Breast epithelium (tissue), 4 donors: Measurements from ENCODE around the gene CAMK2A. TPM values are rescaled to one million over a fixed set of nuclear protein-coding genes. Genes with fewer than 3 reads are reported as not detected.

Experiments
- DNase-seq, 2 donors: peaks; one replicate each; pipeline ENCODE4 v3.0.0-alpha.2; 2019; ENCODE audit warnings: low spot score in 2 of 2
- H3K27ac ChIP-seq, 2 donors: fragments of 200-600 bp; sonication (generic) in 1 of 2; one replicate each; pipeline ENCODE4 v1.5.1; 2016 to 2019; ENCODE audit warnings: mild to moderate bottlenecking in 1 of 2
- H3K27me3 ChIP-seq, 2 donors: fragments of 200-600 bp; sonication (generic) in 1 of 2; one replicate each; pipeline versions ENCODE4 v1.5.1 to v1.6.0; 2017 to 2019; ENCODE audit warnings: control low read depth in 1 of 2, mild to moderate bottlenecking in 1 of 2
- H3K36me3 ChIP-seq: fragments of 200-600 bp; one replicate; pipeline ENCODE4 v1.5.1; 2019
- H3K4me1 ChIP-seq, 2 donors: fragments of 200-600 bp; sonication (generic); one replicate each; pipeline ENCODE4 v1.5.1; 2016 to 2019; ENCODE audit warnings: control low read depth in 1 of 2
- H3K4me3 ChIP-seq, 3 donors: fragments of 200-600 bp; sonication (generic); 1 replicate in 2 of 3; 2 replicates in 1 of 3; pipeline ENCODE4 v1.5.1; 2016 to 2019; ENCODE audit warnings: mild to moderate bottlenecking in 3 of 3, moderate library complexity in 2 of 3
- H3K9me3 ChIP-seq, 2 donors: fragments of 200-600 bp; sonication (generic) in 1 of 2; one replicate each; pipeline ENCODE4 v1.5.1; 2016 to 2019; ENCODE audit warnings: control low read depth in 1 of 2
- CTCF ChIP-seq, 3 donors: fragments of 450-650 bp; IDR thresholded peaks; one replicate each; pipeline ENCODE4 v1.5.1; 2016 to 2017; ENCODE audit warnings: antibody characterized with exemption in 3 of 3, mild to moderate bottlenecking in 3 of 3, moderate library complexity in 3 of 3
- POLR2A ChIP-seq: fragments of 450-650 bp; IDR thresholded peaks from one replicate; pipeline ENCODE4 v1.6.1; 2016; ENCODE audit warnings: antibody characterized with exemption, mild to moderate bottlenecking, moderate library complexity
- POLR2AphosphoS5 ChIP-seq, 3 donors: sonication (generic); formaldehyde crosslinking; IDR thresholded peaks; one replicate each; pipeline ENCODE4 v1.6.1; 2017; ENCODE audit warnings: antibody characterized with exemption in 3 of 3
- intact Hi-C: fragments of 100-400 bp; cut with DNase I; formaldehyde crosslinking; loops from one replicate; pipeline ENCODE4 v1.15.1; 2023; ENCODE audit warnings: low total_unique reads
- total RNA-seq, 3 donors: library from RNA; depleted of rRNA; stranded (reverse); fragments of >200 nt; gene quantifications; one replicate each; pipeline ENCODE4 v1.1.0, GENCODE V29; 2016

CAMK2A gene
- total RNA-seq, 3 donors from 2014 or later = under 0.01 TPM; not detected in 2

GRCh38 chr5:150300496-150301169 is 11.1 kb upstream of the CAMK2A start:
- intact Hi-C loops = no loop called here
- Histone ChIP-seq H3K27me3 (peaks cover 0 to 9% of the 10 kb centered on the region in 2 donors), H3K4me1 (no peaks in the 10 kb centered on the region), H3K36me3 (no peaks in the 10 kb centered on the region), H3K27ac (no peak overlapping the region), H3K4me3 (no peak overlapping the region), H3K9me3 (no peaks in the 10 kb centered on the region)
- TF ChIP-seq POLR2AphosphoS5 (IDR thresholded peaks at IDR 0.05) (no peak), POLR2A (no peak), CTCF (IDR thresholded peaks at IDR 0.05) (no peak)
- no peak for DNase-seq

GRCh38 chr5:150299571-150300327 is 10.2 kb upstream of the CAMK2A start:
- Histone ChIP-seq H3K9me3 (no peaks in the 10 kb centered on the region), H3K27me3 (peaks cover 0 to 9% of the 10 kb centered on the region in 2 donors), H3K4me3 (no peak overlapping the region), H3K27ac (peak overlapping the region; percentile 61 to 70), H3K36me3 (no peaks in the 10 kb centered on the region), H3K4me1 (no peaks in the 10 kb centered on the region)
- intact Hi-C loops = no loop called here
- no peak for TF ChIP-seq POLR2AphosphoS5 (IDR thresholded peaks at IDR 0.05)
- TF ChIP-seq POLR2A = no peak
- no peak for TF ChIP-seq CTCF (IDR thresholded peaks at IDR 0.05)
- no peak for DNase-seq

- Histone ChIP-seq H3K4me1 (no peaks in the 10 kb centered on the region), H3K27me3 (peaks cover 0 to 9% of the 10 kb centered on the region in 2 donors), H3K9me3 (no peaks in the 10 kb centered on the region), H3K27ac (peak overlapping the region; percentile 61 to 70), H3K4me3 (no peak overlapping the region), H3K36me3 (no peaks in the 10 kb centered on the region)
- DNase-seq = no peak
- TF ChIP-seq POLR2A (no peak), CTCF (IDR thresholded peaks at IDR 0.05) (no peak), POLR2AphosphoS5 (IDR thresholded peaks at IDR 0.05) (no peak)
- intact Hi-C loops = no loop called here
Observed at GRCh38 chr5:150298701-150299451, 9.3 kb upstream of the CAMK2A start.

- TF ChIP-seq POLR2A (no peak), POLR2AphosphoS5 (IDR thresholded peaks at IDR 0.05) (no peak), CTCF (IDR thresholded peaks at IDR 0.05) (no peak)
- intact Hi-C loops = no loop called here
- peak overlapping the region; percentile 14 to 30 for H3K27ac ChIP-seq
- H3K4me1 ChIP-seq = no peaks in the 10 kb centered on the region
- no peak for DNase-seq
- no peaks in the 10 kb centered on the region for H3K36me3 ChIP-seq
- H3K4me3 ChIP-seq = no peak overlapping the region
- peaks cover 0 to 7% of the 10 kb centered on the region in 2 donors for H3K27me3 ChIP-seq
- H3K9me3 ChIP-seq = no peaks in the 10 kb centered on the region
Observed at GRCh38 chr5:150297934-150298595, 8.5 kb upstream of the CAMK2A start.
